Thyroid gland (tissue), 4 donors: ENCODE measurements around the gene ADARB1.

Source experiments
- CTCF ChIP-seq, 6 experiments: fragments of 200-600 bp in 3 of 6; fragments of 450-650 bp in 3 of 6; sonication (generic) in 3 of 6; IDR thresholded peaks; one replicate each; pipeline ENCODE4 v1.5.1; 2016 to 2019; ENCODE audit warnings: antibody characterized with exemption in 6 of 6, mild to moderate bottlenecking in 2 of 6, inconsistent platforms in 1 of 6, moderate library complexity in 1 of 6
- POLR2A ChIP-seq, 2 donors: fragments of 450-650 bp; IDR thresholded peaks; one replicate each; pipeline ENCODE4 v1.6.1; 2017; ENCODE audit warnings: antibody characterized with exemption in 2 of 2, mild to moderate bottlenecking in 2 of 2, moderate library complexity in 1 of 2

GRCh38 chr21:45053561-45054226, 20.7 kb upstream of the ADARB1 start:
- no peak for TF ChIP-seq CTCF (IDR thresholded peaks at IDR 0.05)
- no peak for TF ChIP-seq POLR2A (IDR thresholded peaks at IDR 0.05)
